ENCODE measurements around the gene TXNRD2.
"Not testable (repeated sequence)": the region's sequence is repeated elsewhere in the genome, so short reads cannot be mapped to it uniquely, and the experiment has no call there.

TXNRD2 gene

GRCh38 chr22:19911540-19912270 lies 29.9 kb downstream of the TXNRD2 start:
- no peak for TF ChIP-seq POLR2A (IDR thresholded peaks at IDR 0.05; ENCODE audit: low read depth, low read length)
- no peak for TF ChIP-seq POLR2AphosphoS5 (IDR thresholded peaks at IDR 0.05; ENCODE audit: low read depth, low read length)
- TF ChIP-seq TAF1 (IDR thresholded peaks at IDR 0.05; ENCODE audit: borderline replicate concordance, low read depth, low read length), result no peak
- FAIRE-seq, result no peak
- no peak for DNase-seq (ENCODE audit: insufficient read length)

- FAIRE-seq (no peak), DNase-seq (ENCODE audit: insufficient read length) (no peak)
- TF ChIP-seq POLR2AphosphoS5 (IDR thresholded peaks at IDR 0.05; ENCODE audit: low read depth, low read length) (no peak), TAF1 (IDR thresholded peaks at IDR 0.05; ENCODE audit: borderline replicate concordance, low read depth, low read length) (no peak), POLR2A (IDR thresholded peaks at IDR 0.05; ENCODE audit: low read depth, low read length) (no peak)
These were observed 31.4 kb downstream of the TXNRD2 start for GRCh38 chr22:19910180-19910744.

- FAIRE-seq, result peak; percentile 95
- TF ChIP-seq TAF1 (IDR thresholded peaks at IDR 0.05; ENCODE audit: borderline replicate concordance, low read depth, low read length), result no peak
- TF ChIP-seq POLR2AphosphoS5 (IDR thresholded peaks at IDR 0.05; ENCODE audit: low read depth, low read length), result no peak
- TF ChIP-seq POLR2A (IDR thresholded peaks at IDR 0.05; ENCODE audit: low read depth, low read length), result no peak
- peak; percentile 81 for DNase-seq (ENCODE audit: insufficient read length)
These were observed 32.1 kb downstream of the TXNRD2 start for GRCh38 chr22:19909350-19910179.

- not testable (repeated sequence) for FAIRE-seq; DNase-seq (ENCODE audit: insufficient read length)
These were observed 33.7 kb downstream of the TXNRD2 start for GRCh38 chr22:19907902-19908301.

- FAIRE-seq; DNase-seq (ENCODE audit: insufficient read length): not testable (repeated sequence)
These were observed 34.8 kb downstream of the TXNRD2 start for GRCh38 chr22:19906864-19907263.

GRCh38 chr22:19905347-19906276 lies 36.0 kb downstream of the TXNRD2 start:
- TF ChIP-seq POLR2AphosphoS5 (IDR thresholded peaks at IDR 0.05; ENCODE audit: low read depth, low read length) (no peak), TAF1 (IDR thresholded peaks at IDR 0.05; ENCODE audit: borderline replicate concordance, low read depth, low read length) (no peak), POLR2A (IDR thresholded peaks at IDR 0.05; ENCODE audit: low read depth, low read length) (no peak)
- FAIRE-seq, result no peak
- DNase-seq (ENCODE audit: insufficient read length), result no peak

- DNase-seq (ENCODE audit: insufficient read length), result no peak
- FAIRE-seq, result no peak
- no peak for TF ChIP-seq POLR2A (IDR thresholded peaks at IDR 0.05; ENCODE audit: low read depth, low read length)
- TF ChIP-seq TAF1 (IDR thresholded peaks at IDR 0.05; ENCODE audit: borderline replicate concordance, low read depth, low read length), result no peak
- no peak for TF ChIP-seq POLR2AphosphoS5 (IDR thresholded peaks at IDR 0.05; ENCODE audit: low read depth, low read length)
These were observed 36.7 kb downstream of the TXNRD2 start for GRCh38 chr22:19904935-19905334.

- DNase-seq (ENCODE audit: insufficient read length), result no peak
- no peak for FAIRE-seq
- TF ChIP-seq TAF1 (IDR thresholded peaks at IDR 0.05; ENCODE audit: borderline replicate concordance, low read depth, low read length) (no peak), POLR2AphosphoS5 (IDR thresholded peaks at IDR 0.05; ENCODE audit: low read depth, low read length) (no peak), POLR2A (IDR thresholded peaks at IDR 0.05; ENCODE audit: low read depth, low read length) (no peak)
These were observed 37.3 kb downstream of the TXNRD2 start for GRCh38 chr22:19904174-19904856.

GRCh38 chr22:19903513-19903912 lies 38.1 kb downstream of the TXNRD2 start:
- no peak for FAIRE-seq
- TF ChIP-seq TAF1 (IDR thresholded peaks at IDR 0.05; ENCODE audit: borderline replicate concordance, low read depth, low read length) (no peak), POLR2AphosphoS5 (IDR thresholded peaks at IDR 0.05; ENCODE audit: low read depth, low read length) (no peak), POLR2A (IDR thresholded peaks at IDR 0.05; ENCODE audit: low read depth, low read length) (no peak)
- no peak for DNase-seq (ENCODE audit: insufficient read length)

- TF ChIP-seq POLR2A (IDR thresholded peaks at IDR 0.05; ENCODE audit: low read depth, low read length) (no peak), TAF1 (IDR thresholded peaks at IDR 0.05; ENCODE audit: borderline replicate concordance, low read depth, low read length) (no peak)
- no peak for FAIRE-seq
- no peak for DNase-seq (ENCODE audit: insufficient read length)
These were observed 38.6 kb downstream of the TXNRD2 start for GRCh38 chr22:19903031-19903430.

GRCh38 chr22:19902245-19902715 lies 39.3 kb downstream of the TXNRD2 start:
- TF ChIP-seq POLR2AphosphoS5 (IDR thresholded peaks at IDR 0.05; ENCODE audit: low read depth, low read length), result no peak
- no peak for TF ChIP-seq POLR2A (IDR thresholded peaks at IDR 0.05; ENCODE audit: low read depth, low read length)
- TF ChIP-seq TAF1 (IDR thresholded peaks at IDR 0.05; ENCODE audit: borderline replicate concordance, low read depth, low read length), result no peak
- no peak for FAIRE-seq
- no peak for DNase-seq (ENCODE audit: insufficient read length)
